ENCODE data around the gene ZNF83. TPM values are rescaled to one million over a fixed set of nuclear protein-coding genes. Genes with fewer than 3 reads are reported as not detected.

The ZNF83 gene
- polyA plus RNA-seq, 1 donor from 2014 or later, result 69.3 TPM

GRCh38 chr19:52664461-52664860 lies 26.3 kb upstream of the ZNF83 start:
- Histone ChIP-seq H3F3A (ENCODE audit: insufficient read depth, low read length, poor library complexity, severe bottlenecking) (no peaks in the 10 kb centered on the region), H2AFZ (ENCODE audit: low read depth, low read length) (no peak overlapping the region), H3K27ac (ENCODE audit: low read length) (no peak overlapping the region), H3K36me3 (ENCODE audit: insufficient read depth, low read length) (no peaks in the 10 kb centered on the region), H3K9me3 (ENCODE audit: low read length) (no peaks in the 10 kb centered on the region), H3K9me2 (ENCODE audit: insufficient read depth, low read length) (no peaks in the 10 kb centered on the region), H3K9ac (ENCODE audit: low read length) (no peak overlapping the region), H3K79me2 (replicated peaks; ENCODE audit: insufficient read depth, low read length) (no peaks in the 10 kb centered on the region), H3K4me3 (ENCODE audit: low read length) (no peak overlapping the region), H3K4me2 (ENCODE audit: low read length) (no peak overlapping the region), H3K27me3 (ENCODE audit: insufficient read depth, low read depth, low read length) (no peaks in the 10 kb centered on the region), H4K20me1 (ENCODE audit: insufficient read depth) (no peaks in the 10 kb centered on the region)
- TF ChIP-seq MXI1 (conservative IDR thresholded peaks at IDR 0.05; ENCODE audit: poor library complexity, severe bottlenecking) (no peak), RAD21 (conservative IDR thresholded peaks at IDR 0.05) (no peak), SMC3 (conservative IDR thresholded peaks at IDR 0.05; ENCODE audit: poor library complexity) (no peak), POLR2AphosphoS5 (IDR thresholded peaks at IDR 0.05) (no peak), EP300 (conservative IDR thresholded peaks at IDR 0.05; ENCODE audit: poor library complexity, severe bottlenecking) (no peak), EZH2 (IDR thresholded peaks at IDR 0.05; ENCODE audit: borderline replicate concordance, insufficient read depth, low read length, poor library complexity, severe bottlenecking) (no peak), TAF1 (IDR thresholded peaks at IDR 0.05; ENCODE audit: low read depth) (no peak), REST (IDR thresholded peaks at IDR 0.05; ENCODE audit: borderline replicate concordance) (no peak), CTCF (IDR thresholded peaks at IDR 0.05; ENCODE audit: poor library complexity, severe bottlenecking) (no peak)

GRCh38 chr19:52662631-52663030 lies 24.5 kb upstream of the ZNF83 start:
- Histone ChIP-seq H3F3A (ENCODE audit: insufficient read depth, low read length, poor library complexity, severe bottlenecking) (no peaks in the 10 kb centered on the region), H3K9ac (ENCODE audit: low read length) (no peak overlapping the region)

More at GRCh38 chr19:52662631-52663030, 24.5 kb upstream of the ZNF83 start:
- Histone ChIP-seq H3K4me2 (ENCODE audit: low read length) (no peak overlapping the region), H4K20me1 (ENCODE audit: insufficient read depth) (no peaks in the 10 kb centered on the region), H3K27ac (ENCODE audit: low read length) (no peak overlapping the region), H2AFZ (ENCODE audit: low read depth, low read length) (no peak overlapping the region), H3K9me3 (ENCODE audit: low read length) (no peaks in the 10 kb centered on the region), H3K9me2 (ENCODE audit: insufficient read depth, low read length) (no peaks in the 10 kb centered on the region), H3K79me2 (replicated peaks; ENCODE audit: insufficient read depth, low read length) (no peaks in the 10 kb centered on the region), H3K4me3 (ENCODE audit: low read length) (no peak overlapping the region), H3K36me3 (ENCODE audit: insufficient read depth, low read length) (no peaks in the 10 kb centered on the region), H3K27me3 (ENCODE audit: insufficient read depth, low read depth, low read length) (no peaks in the 10 kb centered on the region)
- no peak for TF ChIP-seq POLR2AphosphoS5 (IDR thresholded peaks at IDR 0.05)
- no peak for TF ChIP-seq REST (IDR thresholded peaks at IDR 0.05; ENCODE audit: borderline replicate concordance)
- TF ChIP-seq EP300 (conservative IDR thresholded peaks at IDR 0.05; ENCODE audit: poor library complexity, severe bottlenecking), result no peak
- TF ChIP-seq EZH2 (IDR thresholded peaks at IDR 0.05; ENCODE audit: borderline replicate concordance, insufficient read depth, low read length, poor library complexity, severe bottlenecking), result no peak
- no peak for TF ChIP-seq TAF1 (IDR thresholded peaks at IDR 0.05; ENCODE audit: low read depth)
- no peak for TF ChIP-seq MXI1 (conservative IDR thresholded peaks at IDR 0.05; ENCODE audit: poor library complexity, severe bottlenecking)
- no peak for TF ChIP-seq CTCF (IDR thresholded peaks at IDR 0.05; ENCODE audit: poor library complexity, severe bottlenecking)
- TF ChIP-seq SMC3 (conservative IDR thresholded peaks at IDR 0.05; ENCODE audit: poor library complexity), result no peak
- no peak for TF ChIP-seq RAD21 (conservative IDR thresholded peaks at IDR 0.05)

All from neural cell (in vitro differentiated cells).